Keratinocyte (primary cell): ENCODE measurements around the gene TRAPPC14. TPM values are rescaled to one million over a fixed set of nuclear protein-coding genes. Genes with fewer than 3 reads are reported as not detected.

Source experiments
- DNase-seq: peaks from one replicate; pipeline ENCODE4 v3.0.0-alpha.2; 2011; ENCODE audit warnings: low read depth, missing footprints, low spot score
- FAIRE-seq: peaks from 2 replicates; lab custom pipeline; 2011; peaks lifted over from hg19 to GRCh38; lab: Jason Lieb, UNC
- H2AFZ ChIP-seq: 2 replicates; pipeline ENCODE4 v1.6.0; 2012; ENCODE audit warnings: low read length, control low read depth, inconsistent platforms; ENCODE audit not compliant: control insufficient read depth
- H3K27ac ChIP-seq: 2 replicates; pipeline ENCODE4 v1.5.1; 2011; ENCODE audit warnings: low read length; ENCODE audit not compliant: control insufficient read depth, insufficient read depth
- H3K27me3 ChIP-seq: 3 replicates; pipeline ENCODE4 v1.6.0; 2011; ENCODE audit warnings: low read length; ENCODE audit not compliant: control insufficient read depth, insufficient read depth; ENCODE audit errors: extremely low read depth
- H3K36me3 ChIP-seq, 2 experiments: 2 replicates in 1 of 2; 3 replicates in 1 of 2; pipeline ENCODE4 v1.5.1; 2011; ENCODE audit warnings: low read length in 2 of 2, mild to moderate bottlenecking in 1 of 2; ENCODE audit not compliant: control insufficient read depth in 2 of 2, insufficient read depth in 2 of 2; ENCODE audit errors: extremely low read depth in 1 of 2
- H3K4me1 ChIP-seq: 3 replicates; pipeline ENCODE4 v1.5.1; 2011; ENCODE audit warnings: low read length; ENCODE audit not compliant: control insufficient read depth, insufficient read depth; ENCODE audit errors: extremely low read depth
- H3K4me2 ChIP-seq: 3 replicates; pipeline ENCODE4 v1.6.0; 2011; ENCODE audit warnings: low read depth, low read length; ENCODE audit not compliant: control insufficient read depth, insufficient read depth; ENCODE audit errors: extremely low read depth
- H3K4me3 ChIP-seq, 3 experiments: fragments of 200-600 bp in 1 of 3; sonication (generic) in 1 of 3; 2 replicates in 2 of 3; 3 replicates in 1 of 3; pipeline ENCODE4 v1.5.1; 2011 to 2016; ENCODE audit warnings: low read length in 3 of 3, mild to moderate bottlenecking in 3 of 3, control low read depth in 2 of 3, inconsistent platforms in 1 of 3, low read depth in 1 of 3, mixed read lengths in 1 of 3, mixed run types in 1 of 3, moderate library complexity in 1 of 3; ENCODE audit not compliant: control insufficient read depth in 2 of 3, insufficient read depth in 2 of 3; ENCODE audit errors: extremely low read depth in 1 of 3
- H3K79me2 ChIP-seq: 2 replicates; pipeline ENCODE4 v1.6.0; 2012; ENCODE audit warnings: low read length; ENCODE audit not compliant: control insufficient read depth, insufficient read depth
- H3K9ac ChIP-seq: 3 replicates; pipeline ENCODE4 v1.6.0; 2011; ENCODE audit warnings: low read length; ENCODE audit not compliant: control insufficient read depth, insufficient read depth; ENCODE audit errors: extremely low read depth
- H3K9me1 ChIP-seq: 3 replicates; pipeline ENCODE4 v1.6.0; 2011; ENCODE audit warnings: low read length; ENCODE audit not compliant: control insufficient read depth, insufficient read depth; ENCODE audit errors: extremely low read depth
- H3K9me3 ChIP-seq: 2 replicates; pipeline ENCODE4 v1.5.1; 2012; ENCODE audit warnings: low read depth, low read length; ENCODE audit not compliant: control insufficient read depth
- H4K20me1 ChIP-seq: 3 replicates; pipeline ENCODE4 v1.6.0; 2011; ENCODE audit warnings: low read length; ENCODE audit not compliant: control insufficient read depth, insufficient read depth; ENCODE audit errors: extremely low read depth
- CTCF ChIP-seq, 3 experiments: IDR thresholded peaks in 1 of 3; conservative IDR thresholded peaks in 1 of 3; optimal IDR thresholded peaks in 1 of 3; 2 replicates in 2 of 3; 3 replicates in 1 of 3; pipeline versions ENCODE3 to v1.5.1; 2011; ENCODE audit warnings: low read length in 3 of 3, mild to moderate bottlenecking in 3 of 3, moderate library complexity in 2 of 3, control low read depth in 1 of 3, inconsistent platforms in 1 of 3; ENCODE audit not compliant: insufficient read depth in 2 of 3; ENCODE audit errors: extremely low read depth in 1 of 3
- EZH2 ChIP-seq: IDR thresholded peaks from one replicate; pipeline ENCODE4 v1.6.1; 2012; ENCODE audit warnings: inconsistent platforms, mild to moderate bottlenecking, low read length, moderate library complexity
- dilution Hi-C: fragments of 300-500 bp; cut with MboI; formaldehyde crosslinking; loops from one replicate; pipeline ENCODE4 v1.7.0; 2020; ENCODE audit warnings: low sequenced_read_pairs; ENCODE audit not compliant: extremely low pct_ligation_motif_present
- polyA plus RNA-seq, 5 experiments: library from polyadenylated mRNA; depleted of rRNA in 3 of 5; stranded (reverse) in 3 of 5; stranded (forward) in 1 of 5; unstranded in 1 of 5; fragments of >200 nt; gene quantifications; 1 replicate in 1 of 5; 2 replicates in 3 of 5; 3 replicates in 1 of 5; pipeline versions ENCODE4 v1.2.1 to v1.2.3, GENCODE V29; 2011 to 2012; ENCODE audit warnings: missing spikeins in 2 of 5, low read depth in 1 of 5, low replicate concordance in 1 of 5

Gene TRAPPC14
- polyA plus RNA-seq, 1 donor (not counting 4 experiments of a cell fraction or from before 2014, with no cell fraction given) = 4.7 TPM

DNA sequence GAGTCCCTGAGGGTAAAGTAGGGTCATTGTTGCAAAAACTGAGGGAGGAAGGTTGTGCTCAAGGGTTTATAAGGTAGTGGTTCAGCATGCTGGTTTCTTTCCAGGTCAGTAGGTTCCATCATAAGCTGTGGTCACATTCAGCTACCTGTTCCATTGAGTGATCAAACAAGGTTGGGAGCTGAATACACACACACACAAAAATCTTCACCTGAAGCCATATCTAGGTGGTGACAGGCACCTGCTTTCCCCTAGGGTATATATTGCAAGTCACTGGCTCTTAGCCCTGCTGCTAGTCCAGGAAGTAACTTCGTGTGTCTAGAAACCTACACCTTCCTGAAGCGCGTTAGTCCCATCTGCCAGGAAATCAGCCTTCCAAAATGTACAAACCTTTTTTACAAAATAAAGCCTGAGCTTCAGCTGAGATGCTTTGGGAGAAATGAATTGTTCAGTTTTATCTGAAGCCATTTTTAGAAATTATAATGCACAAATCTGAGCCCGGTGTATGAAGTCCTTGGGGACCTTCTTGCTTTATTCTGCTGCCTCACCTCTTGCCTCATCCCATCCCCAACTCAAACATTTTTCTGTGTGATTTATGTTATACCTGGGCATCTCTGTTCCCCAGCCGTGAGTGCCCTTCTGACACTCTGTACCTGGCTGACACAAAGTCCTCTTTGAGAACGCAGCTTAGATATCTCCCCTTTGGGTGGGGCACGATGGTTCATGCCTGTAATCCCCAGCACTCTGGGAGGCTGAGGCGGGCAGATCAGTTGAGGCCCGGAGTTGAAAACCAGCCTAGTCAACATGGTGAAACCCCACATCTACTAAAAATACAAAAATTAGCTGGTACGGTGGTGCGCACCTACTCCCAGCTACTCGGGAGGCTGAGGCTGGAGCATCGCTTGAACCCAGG is 20.4 kb downstream of the TRAPPC14 start:
- H3K27ac ChIP-seq = no peak overlapping the region
- H3K79me2 ChIP-seq = no peaks in the 10 kb centered on the region
- no peaks in the 10 kb centered on the region for H3K27me3 ChIP-seq
- FAIRE-seq (no peak), DNase-seq (no peak)
- H3K9me3 ChIP-seq = no peaks in the 10 kb centered on the region
- dilution Hi-C loops = no loop called here
- H4K20me1 ChIP-seq = no peaks in the 10 kb centered on the region
- no peak overlapping the region for H3K4me3 ChIP-seq
- peaks cover 4% of the 10 kb centered on the region for H3K4me1 ChIP-seq
- H3K36me3 ChIP-seq = no peaks in the 10 kb centered on the region
- no peaks in the 10 kb centered on the region for H3K9me1 ChIP-seq
- no peak overlapping the region for H3K9ac ChIP-seq
- TF ChIP-seq CTCF (optimal IDR thresholded peaks at IDR 0.05 in 1 of 3, IDR thresholded peaks at IDR 0.05 in 1 of 3, conservative IDR thresholded peaks at IDR 0.05 in 1 of 3; ENCODE audit: extremely low read depth in 1 of 3, insufficient read depth in 2 of 3, low read length in 3 of 3) (no peak), EZH2 (no peak)
- H3K4me2 ChIP-seq = no peak overlapping the region
- H2AFZ ChIP-seq = no peak overlapping the region

- Histone ChIP-seq H3K4me2 (no peak overlapping the region), H3K4me3 (no peak overlapping the region), H2AFZ (no peak overlapping the region), H4K20me1 (no peaks in the 10 kb centered on the region), H3K27me3 (no peaks in the 10 kb centered on the region), H3K9me3 (no peaks in the 10 kb centered on the region), H3K27ac (no peak overlapping the region), H3K36me3 (no peaks in the 10 kb centered on the region), H3K9me1 (no peaks in the 10 kb centered on the region), H3K4me1 (peaks cover 10% of the 10 kb centered on the region), H3K79me2 (no peaks in the 10 kb centered on the region), H3K9ac (no peak overlapping the region)
- dilution Hi-C loops = no loop called here
- FAIRE-seq = no peak
- TF ChIP-seq EZH2 = no peak
- TF ChIP-seq CTCF (optimal IDR thresholded peaks at IDR 0.05 in 1 of 3, IDR thresholded peaks at IDR 0.05 in 1 of 3, conservative IDR thresholded peaks at IDR 0.05 in 1 of 3; ENCODE audit: extremely low read depth in 1 of 3, insufficient read depth in 2 of 3, low read length in 3 of 3) = peak; percentile 95 to 98 (median 95)
- no peak for DNase-seq
Observed at GRCh38 chr7:100132697-100133151, 25.8 kb downstream of the TRAPPC14 start.
